Endometrium (tissue), 2 donors: ENCODE results near the gene TMEM181.
"Not testable (repeated sequence)": the region's sequence is repeated elsewhere in the genome, so short reads cannot be mapped to it uniquely, and the experiment has no call there.

Experiments
- FAIRE-seq: peaks from 2 replicates; lab custom pipeline; 2012; peaks lifted over from hg19 to GRCh38; lab: Jason Lieb, UNC
- donor health status: control.
- donor health status: control.

Gene TMEM181

GRCh38 chr6:158599635-158600034 lies 39.7 kb downstream of the TMEM181 start:
- FAIRE-seq, result no peak

- FAIRE-seq, result no peak
Measured at GRCh38 chr6:158603261-158604047, 43.6 kb downstream of the TMEM181 start.

- no peak for FAIRE-seq
Measured at GRCh38 chr6:158604048-158604406, 44.1 kb downstream of the TMEM181 start.

GRCh38 chr6:158605266-158605878 lies 45.5 kb downstream of the TMEM181 start:
- FAIRE-seq, result peak; percentile 31

- not testable (repeated sequence) for FAIRE-seq
Measured at GRCh38 chr6:158606011-158606410, 46.1 kb downstream of the TMEM181 start.

GRCh38 chr6:158606935-158607334 lies 47.0 kb downstream of the TMEM181 start:
- FAIRE-seq, result no peak

GRCh38 chr6:158607411-158608170 lies 47.7 kb downstream of the TMEM181 start:
- FAIRE-seq, result no peak

- FAIRE-seq, result no peak
Measured at GRCh38 chr6:158608221-158608620, 48.3 kb downstream of the TMEM181 start.

- FAIRE-seq, result no peak
Measured at GRCh38 chr6:158609455-158610155, 49.7 kb downstream of the TMEM181 start.

GRCh38 chr6:158610319-158610968 lies 50.6 kb downstream of the TMEM181 start:
- no peak for FAIRE-seq

GRCh38 chr6:158611039-158611438 lies 51.1 kb downstream of the TMEM181 start:
- no peak for FAIRE-seq

GRCh38 chr6:158611541-158612370 lies 51.9 kb downstream of the TMEM181 start:
- no peak for FAIRE-seq

- not testable (repeated sequence) for FAIRE-seq
Measured at GRCh38 chr6:158614606-158615005, 54.7 kb downstream of the TMEM181 start.

- not testable (repeated sequence) for FAIRE-seq
Measured at GRCh38 chr6:158618289-158618688, 58.4 kb downstream of the TMEM181 start.

- FAIRE-seq, result no peak
Measured at GRCh38 chr6:158619922-158620801, 60.3 kb downstream of the TMEM181 start.

GRCh38 chr6:158620963-158621693 lies 61.2 kb downstream of the TMEM181 start:
- no peak for FAIRE-seq

- FAIRE-seq, result no peak
Measured at GRCh38 chr6:158621694-158622544, 62.0 kb downstream of the TMEM181 start.

- no peak for FAIRE-seq
Measured at GRCh38 chr6:158622545-158623190, 62.8 kb downstream of the TMEM181 start.
